ENCODE measurements around the gene ASAH2.
"Not testable (repeated sequence)": the region's sequence is repeated elsewhere in the genome, so short reads cannot be mapped to it uniquely, and the experiment has no call there.

Gene ASAH2

DNA sequence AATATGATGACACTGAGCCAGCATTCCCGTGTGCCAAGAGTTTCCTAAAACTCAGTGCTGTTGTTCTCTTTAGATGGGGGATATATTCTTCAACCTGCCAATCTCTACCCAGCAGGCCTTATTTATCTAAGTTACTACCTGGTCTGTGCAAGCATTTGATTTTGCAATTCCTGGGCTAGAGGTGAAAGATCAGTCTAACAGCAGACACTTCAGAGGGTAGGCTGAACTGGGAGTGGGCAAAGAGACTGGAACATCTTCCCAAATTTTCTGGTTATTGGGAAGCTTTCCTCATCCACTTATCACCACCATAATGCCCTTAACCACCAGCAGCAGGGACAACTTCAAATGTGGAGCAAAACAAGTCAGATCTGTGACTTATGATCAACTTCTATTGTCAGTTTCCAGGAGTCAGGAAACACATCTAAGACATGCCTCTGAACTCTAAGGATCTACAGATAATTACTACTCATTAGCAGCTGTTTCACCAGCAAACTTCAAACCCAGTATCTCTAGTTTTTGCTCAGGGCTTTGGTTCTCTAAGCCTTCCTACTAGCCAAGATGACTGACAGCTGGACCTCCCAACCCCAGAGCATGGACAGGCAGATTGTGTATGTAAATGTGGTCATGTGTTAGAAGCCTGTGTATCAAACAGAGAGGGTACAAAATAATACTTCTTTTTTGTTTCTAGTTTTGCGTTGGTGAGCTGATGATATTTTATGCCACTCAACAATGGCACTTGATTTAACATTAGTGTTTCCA is 1.0 kb downstream of the ASAH2 start:
- DNase-seq: no peak

DNA sequence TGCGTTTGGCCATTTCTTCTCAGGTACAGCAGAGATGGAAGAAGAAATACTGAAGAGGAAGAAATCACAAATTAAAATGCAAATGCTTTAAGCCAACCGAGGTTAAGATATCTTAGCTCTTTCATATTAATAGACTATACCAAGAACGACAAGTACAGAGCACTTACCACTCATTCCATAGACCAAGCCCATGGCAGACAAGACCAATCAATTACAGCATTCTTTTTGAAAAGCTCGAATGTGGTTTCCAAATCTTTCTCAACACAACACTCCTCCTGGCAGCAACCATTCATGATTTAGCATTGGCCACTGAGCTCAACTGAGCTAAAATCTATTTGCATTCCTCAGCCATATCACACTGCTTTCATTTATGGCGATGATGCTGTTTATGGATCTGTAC is 2.7 kb downstream of the ASAH2 start:
- DNase-seq: no peak

DNA sequence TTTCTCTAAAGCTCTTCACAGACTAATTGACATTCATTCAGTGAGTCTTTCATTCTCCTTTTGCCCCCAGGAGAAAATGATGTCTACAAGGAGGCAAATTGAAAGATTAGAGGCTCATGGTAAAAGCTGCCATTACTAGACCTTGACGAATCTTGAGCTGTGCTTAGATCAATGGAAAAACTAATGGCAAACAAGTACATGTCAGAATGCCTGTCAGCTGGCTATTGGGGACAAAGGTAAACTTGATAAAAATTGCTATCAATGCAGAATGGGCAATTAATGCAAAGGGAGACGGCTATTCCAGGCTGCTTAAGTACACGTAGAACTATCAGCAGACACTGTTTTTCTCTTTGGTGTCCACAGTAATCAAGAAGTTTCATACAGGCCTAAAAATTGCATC is 3.3 kb downstream of the ASAH2 start:
- no peak for DNase-seq

DNA sequence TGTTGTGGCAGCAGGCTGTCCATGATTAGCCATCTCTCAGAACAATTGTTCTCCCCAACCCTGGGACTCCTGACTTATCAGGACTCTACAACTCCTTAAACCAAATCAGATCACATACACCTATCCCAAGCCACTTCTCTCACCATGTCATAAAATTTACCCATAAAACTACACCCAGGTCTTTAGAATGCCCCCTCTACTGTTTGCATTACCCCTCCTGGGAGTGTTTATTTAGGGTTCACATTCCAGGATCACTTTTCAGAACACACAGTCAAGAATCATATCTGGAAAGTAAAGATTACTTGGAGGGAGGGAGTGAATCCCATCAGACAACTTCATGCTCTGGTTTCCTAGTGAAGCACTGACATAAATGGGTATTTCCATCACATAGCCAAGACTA is 7.1 kb downstream of the ASAH2 start:
- no peak for DNase-seq

DNA sequence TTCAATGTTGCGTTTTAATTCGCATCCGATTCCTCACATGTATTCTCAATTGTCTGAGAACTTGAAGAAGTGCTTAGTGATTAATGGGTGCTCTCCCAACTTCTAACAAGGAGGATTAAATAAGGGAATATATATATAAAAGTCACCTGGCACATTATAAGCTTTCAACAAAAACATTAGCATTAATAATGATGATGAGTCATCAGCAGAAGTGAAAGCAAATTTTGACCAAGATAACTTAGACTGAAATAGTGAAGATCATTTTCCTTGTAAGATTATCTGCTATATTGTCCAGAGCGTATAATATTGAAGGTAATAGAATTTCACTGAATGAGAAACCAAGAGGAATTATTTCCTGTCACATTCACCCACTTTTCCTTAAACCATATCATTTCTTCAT is 8.5 kb downstream of the ASAH2 start:
- no peak for DNase-seq

DNA sequence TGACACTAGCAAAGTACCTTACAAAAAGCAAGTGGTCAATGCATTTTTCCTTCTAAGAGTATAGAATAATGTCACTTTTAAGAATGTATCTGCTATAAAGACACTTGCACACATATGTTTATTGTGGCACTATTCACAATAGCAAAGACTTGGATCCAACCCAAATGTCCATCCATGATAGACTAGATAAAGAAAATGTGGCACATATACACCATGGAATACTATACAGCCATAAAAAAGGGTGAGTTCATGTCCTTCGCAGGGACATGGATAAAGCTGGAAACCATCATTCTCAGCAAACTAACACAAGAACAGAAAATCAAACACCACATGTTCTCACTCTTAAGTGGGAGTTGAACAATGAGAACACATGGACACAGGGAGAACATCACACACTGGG is 9.8 kb downstream of the ASAH2 start:
- DNase-seq: not testable (repeated sequence)

DNA sequence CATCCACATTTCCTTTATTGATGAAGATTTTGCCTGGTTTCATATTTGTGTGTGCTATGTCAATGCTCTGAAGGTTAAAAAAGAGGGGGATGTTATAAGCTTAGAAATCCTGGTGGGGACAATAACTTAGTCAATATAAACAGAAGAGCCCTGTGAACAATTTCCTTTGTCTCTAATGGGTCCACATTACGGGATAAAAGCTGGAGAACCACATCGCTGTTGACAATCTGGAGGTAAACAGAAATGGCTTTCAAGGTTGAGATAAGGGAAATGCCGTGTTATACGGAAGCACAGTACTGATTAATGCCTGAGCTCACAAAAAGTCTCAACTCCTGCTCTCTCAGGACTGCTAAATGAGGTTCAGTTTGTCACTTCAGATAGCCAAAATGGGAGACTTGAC is 16.8 kb downstream of the ASAH2 start:
- no peak for DNase-seq

DNA sequence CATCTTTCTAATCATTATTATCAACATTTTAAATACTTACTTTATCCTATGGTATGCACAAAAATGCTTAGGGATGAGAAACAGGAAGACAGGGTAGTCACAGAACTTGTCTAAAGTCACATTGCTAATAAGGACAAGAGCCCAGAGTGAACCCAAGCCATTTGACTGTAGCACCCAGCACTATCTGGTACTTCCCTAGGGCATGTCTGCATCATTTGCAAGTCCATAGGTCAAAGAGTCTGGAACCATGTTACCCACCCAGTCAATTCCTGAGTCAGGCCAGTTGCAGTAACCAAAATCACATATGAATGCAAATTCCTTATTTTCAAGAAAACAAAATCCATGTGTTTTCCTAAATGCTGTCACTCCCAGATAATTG is 19.1 kb downstream of the ASAH2 start:
- DNase-seq: no peak

DNA sequence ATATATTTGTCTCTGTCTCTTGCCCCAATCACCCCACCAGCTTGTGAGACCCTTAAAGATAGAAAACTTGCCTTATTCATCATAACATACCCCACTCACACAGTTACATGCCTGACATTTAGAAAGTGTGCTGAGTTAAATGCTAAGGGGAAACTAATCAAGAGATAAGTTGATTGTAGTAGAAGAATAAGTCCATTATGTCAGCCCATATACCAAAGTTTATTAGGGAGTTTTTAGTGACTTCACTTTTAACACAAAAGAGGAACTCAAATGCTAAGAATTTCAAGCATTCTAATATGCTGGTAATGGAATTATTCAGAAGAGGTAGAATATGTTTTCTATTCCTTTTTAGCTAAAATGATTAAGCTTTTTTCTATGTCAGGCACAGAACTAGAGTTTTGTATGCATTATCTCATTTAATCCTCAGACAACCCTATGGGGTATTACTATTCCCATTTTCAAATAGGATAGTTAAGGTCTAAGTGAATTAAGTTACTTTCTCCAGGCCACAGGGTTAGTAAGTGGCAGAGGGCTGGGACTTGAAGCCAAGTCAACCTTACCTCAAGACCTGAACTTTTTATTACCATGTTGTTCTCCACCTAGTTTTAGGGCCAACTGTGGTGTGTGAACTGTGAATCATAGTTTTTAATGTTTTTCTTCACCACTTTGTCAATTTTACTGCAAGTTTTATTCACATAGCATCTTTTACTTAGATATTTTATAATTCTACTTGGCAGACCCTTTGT is 19.6 kb downstream of the ASAH2 start:
- no peak for DNase-seq

DNA sequence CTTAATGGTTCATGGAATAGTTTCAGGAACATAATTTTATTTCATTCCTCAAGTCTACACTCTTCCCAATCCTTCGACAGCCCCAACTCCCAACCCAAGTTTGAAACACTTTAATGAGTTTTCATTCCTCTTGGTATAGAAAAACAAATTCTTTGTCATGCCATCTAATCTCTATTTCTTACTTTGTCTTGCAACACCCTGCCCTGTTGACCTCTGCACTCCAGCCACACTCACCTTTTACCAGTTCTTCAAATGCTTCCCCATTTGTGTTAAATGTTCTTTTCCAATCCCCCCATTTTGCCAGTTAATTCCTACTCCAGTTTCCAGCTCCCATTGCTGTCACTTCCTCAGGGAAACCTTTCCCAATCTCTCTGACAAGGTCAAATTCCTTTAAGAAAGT is 21.9 kb downstream of the ASAH2 start:
- no peak for DNase-seq

DNA sequence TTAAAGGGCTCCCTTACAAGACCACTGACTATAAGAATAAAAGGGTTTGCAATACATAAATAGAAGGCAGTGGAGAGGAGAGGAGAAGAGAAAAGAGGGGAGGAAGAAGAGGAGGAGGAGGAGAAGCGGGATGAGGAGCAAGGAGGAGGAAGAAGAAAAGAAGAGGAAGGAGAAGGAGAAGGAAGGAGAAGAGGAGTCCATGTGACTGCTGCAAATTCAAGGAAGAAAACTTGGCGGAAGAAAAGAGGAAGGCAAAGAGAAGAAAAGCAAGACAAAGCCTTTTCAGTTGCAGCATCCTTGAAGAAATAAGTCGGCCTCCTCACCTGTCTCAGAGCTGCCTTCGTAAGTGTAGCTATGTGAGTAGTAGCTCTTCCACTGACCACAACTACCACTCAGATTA is 22.6 kb downstream of the ASAH2 start:
- DNase-seq: no peak

DNA sequence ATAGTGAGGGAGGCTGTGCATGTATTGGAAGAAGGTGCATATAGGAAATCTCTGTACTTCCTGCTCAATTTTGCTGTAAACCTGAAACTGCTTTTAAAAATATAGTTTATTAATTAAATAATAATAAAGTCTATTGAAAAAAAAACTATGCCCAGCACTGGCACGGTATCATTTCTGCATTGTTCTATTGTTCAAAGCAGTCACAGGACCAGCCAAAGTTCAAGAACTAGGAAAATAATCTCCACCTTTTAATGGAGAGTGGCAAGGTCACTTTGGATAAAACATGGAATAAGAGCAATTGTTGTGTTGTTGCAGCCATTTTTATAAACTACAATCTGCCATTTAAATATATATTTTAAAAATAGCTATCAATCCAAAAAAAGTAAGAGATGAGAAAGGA is 24.7 kb downstream of the ASAH2 start:
- DNase-seq: no peak

DNA sequence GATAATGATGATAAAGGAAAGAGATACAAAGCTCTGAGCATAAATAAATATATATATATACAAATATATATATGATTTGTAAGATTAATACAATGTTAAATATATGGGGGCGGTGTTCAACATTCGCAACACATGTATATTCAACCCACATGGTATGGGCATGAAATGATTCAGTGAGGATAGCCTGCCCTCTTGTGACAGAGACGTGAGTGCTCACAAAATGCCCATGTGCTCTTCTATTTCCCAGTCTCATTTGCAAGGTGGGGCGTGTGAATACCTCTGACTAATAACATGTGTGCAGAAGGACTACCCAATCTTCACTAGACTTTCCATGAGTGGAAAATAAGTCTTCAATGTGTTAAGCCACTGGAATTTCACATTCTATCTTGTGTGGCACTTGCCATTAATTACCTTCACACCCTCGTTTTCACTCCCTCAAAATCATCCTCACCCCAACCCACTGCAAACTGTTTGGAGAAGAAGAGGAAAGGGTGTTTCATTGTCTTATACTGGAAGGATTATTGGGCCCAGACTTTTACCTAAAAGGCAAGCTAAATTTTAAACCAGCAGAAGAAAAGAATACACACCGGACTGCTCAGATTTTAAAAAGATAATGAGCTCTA is 26.9 kb downstream of the ASAH2 start:
- DNase-seq: peak; percentile 55

DNA sequence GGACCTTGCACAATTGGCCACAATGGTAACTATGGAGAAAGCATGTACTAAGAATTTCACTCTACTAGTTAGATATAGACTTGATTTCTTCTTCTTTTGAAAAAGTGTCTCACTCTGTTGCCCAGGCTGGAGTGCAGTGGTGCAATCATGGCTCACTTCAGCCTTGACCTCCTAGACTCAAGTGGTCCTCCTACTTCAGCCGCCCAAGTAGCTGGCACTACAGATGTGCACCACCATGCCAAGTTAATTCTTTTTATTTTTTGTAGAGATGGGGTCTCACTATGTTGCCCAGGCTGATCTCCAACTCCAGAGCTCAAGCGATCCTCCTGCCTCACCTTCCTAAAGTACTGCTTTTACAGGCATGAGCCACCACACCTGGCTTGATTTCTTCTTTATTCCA is 29.1 kb downstream of the ASAH2 start:
- no peak for DNase-seq

DNA sequence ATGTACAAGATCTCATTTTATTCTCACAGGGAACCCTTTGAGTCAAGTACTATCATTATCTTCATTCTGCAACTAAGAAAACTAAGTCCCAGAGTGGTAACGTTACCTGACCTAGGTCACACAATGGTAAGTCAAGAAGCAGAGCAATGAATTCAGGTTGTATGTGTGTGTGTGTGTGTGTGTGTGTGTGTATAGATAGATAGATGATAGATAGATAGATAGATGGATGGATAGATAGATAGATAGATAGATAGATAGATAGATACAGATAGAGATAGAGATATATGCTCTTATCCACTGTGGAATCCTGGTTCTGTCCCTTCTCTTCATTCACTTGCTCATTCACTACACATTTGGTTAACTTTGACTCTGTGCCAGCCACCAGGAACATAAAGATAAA is 29.8 kb downstream of the ASAH2 start:
- DNase-seq: no peak

DNA sequence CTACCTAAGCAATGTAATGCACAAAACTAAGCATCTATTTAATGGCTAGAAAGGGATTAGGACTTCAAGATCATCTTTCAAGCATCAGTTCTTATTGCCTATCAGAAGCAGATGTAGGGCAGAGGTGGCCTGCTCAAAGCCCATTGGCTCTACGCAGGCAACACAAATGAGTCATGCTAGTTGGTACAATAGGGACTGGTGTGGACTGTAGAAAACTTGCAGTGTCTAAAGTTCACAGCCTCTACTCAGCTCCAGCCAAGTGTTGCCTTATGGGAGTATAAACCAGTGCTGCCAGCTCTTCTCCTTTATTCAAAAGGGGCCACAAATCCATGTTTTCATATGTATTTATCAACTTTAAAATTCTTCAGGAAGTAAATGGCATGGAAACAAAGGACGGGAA is 31.7 kb downstream of the ASAH2 start:
- DNase-seq: no peak

DNA sequence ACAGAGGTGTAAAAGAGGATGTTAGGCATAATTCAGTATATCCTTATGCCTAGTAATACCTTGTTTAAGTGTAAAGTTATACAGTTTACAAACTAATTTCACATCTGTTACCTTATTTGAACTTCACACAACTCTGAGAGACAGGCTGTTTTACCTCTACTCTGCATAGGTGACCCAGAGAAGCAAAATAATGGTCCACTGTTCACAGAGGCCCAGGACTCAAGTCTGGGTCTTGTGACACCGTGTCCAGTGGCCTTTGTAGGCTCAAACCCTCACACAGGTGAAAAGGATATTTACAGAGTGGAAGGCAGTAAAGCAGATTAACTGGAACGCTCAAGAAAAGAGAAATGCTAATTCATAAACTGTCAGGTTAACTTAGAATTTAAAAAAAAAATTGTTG is 32.1 kb downstream of the ASAH2 start:
- no peak for DNase-seq

DNA sequence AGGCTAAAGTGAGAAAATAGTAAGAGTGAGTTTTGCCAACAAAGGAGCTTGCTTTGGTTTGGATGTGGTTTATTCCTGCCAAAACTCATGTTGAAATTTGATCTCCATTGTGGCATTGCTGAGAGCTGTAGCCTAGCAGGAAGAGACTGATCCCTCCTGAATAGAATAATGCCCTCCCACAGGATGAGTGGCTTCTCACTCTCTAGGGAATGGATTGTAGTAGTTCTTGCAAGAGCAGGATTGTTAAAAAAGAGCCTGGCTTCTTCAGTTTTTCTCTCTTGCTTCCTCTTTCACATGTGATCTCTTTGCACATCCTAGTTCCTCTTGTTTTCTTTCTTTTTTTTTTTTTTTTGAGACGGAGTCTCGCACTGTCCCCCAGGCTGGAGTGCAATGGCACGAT is 34.4 kb downstream of the ASAH2 start:
- DNase-seq: no peak

DNA sequence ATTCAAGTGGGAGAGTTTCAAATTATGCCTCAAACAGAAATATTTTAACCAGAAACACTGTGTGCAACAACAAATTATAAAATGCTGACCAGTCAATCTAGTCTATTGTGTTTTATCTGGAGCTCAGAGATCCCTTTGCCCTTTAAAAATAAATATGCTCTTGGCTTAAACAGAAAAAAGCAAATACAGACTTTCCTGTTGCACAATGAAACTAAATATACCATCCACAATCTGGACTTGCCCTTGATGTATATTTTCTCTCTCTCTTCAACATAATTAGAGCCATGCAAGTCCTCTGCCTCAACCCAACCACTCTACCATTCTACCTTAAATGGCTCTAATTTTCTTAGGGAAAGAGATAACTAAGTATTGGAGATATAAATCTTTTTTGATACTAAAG is 34.9 kb downstream of the ASAH2 start:
- DNase-seq: no peak

DNA sequence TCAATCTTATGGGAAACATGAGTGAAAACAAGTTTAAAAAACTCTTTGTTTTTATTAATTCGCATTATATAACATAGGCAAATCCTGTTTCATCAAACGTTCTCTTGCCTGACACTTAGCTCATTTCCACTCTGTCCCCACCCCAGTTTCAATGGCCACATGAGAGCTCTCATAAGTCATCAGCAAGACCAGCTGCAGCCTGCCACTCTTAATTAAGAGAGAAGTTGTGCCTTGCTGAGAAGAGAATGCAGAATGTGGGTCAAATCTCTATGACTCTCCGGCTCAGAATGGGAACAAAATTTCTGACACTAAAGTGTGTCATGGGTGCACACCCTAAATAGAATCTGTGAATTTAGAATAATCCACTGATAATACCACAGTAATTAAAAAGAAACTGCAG is 39.6 kb downstream of the ASAH2 start:
- no peak for DNase-seq

DNA sequence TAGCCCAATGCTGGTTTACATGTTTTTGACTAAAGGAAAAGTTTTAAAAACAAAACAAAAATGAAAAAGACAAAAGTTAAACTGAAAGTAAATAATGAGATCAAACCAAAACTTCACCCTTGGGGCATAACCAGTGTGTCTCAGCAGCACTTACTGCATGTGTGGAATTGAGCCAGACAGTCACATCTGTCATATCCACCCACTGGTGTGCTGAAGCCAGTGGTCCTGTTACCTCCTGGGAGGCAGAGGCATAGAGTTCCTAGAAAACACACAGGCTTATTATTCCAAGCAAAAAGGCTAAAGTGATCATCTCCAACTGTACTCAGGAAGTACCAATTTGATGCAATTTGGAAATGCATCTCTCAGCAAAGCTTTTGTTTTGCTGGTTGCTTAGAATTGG is 40.4 kb downstream of the ASAH2 start:
- no peak for DNase-seq
